K562 (cell line): ENCODE results near the gene RNF41. TPM values are rescaled to one million over a fixed set of nuclear protein-coding genes. Genes with fewer than 3 reads are reported as not detected.

Source experiments
- ARNT ChIP-seq, 2 experiments: fragments of 450-650 bp; IDR thresholded peaks; 2 replicates each; pipeline ENCODE4 v1.6.1; 2016; ENCODE audit warnings: mild to moderate bottlenecking in 1 of 2
- DPF2 ChIP-seq: fragments of 450-650 bp; IDR thresholded peaks from 2 replicates; pipeline ENCODE4 v1.6.1; 2016
- ESRRA ChIP-seq: fragments of 450-650 bp; IDR thresholded peaks from 2 replicates; pipeline ENCODE4 v1.6.1; 2014; ENCODE audit warnings: low read depth, mild to moderate bottlenecking, moderate library complexity, borderline replicate concordance
- ETV5 ChIP-seq: sonication (generic); formaldehyde crosslinking; IDR thresholded peaks from 2 replicates; pipeline ENCODE4 v1.4.0; 2020; ENCODE audit warnings: low read depth, mild to moderate bottlenecking, missing genetic modification reagents
- EZH2 ChIP-seq: IDR thresholded peaks from 2 replicates; pipeline ENCODE4 v1.6.1; 2012; ENCODE audit warnings: low read depth, mild to moderate bottlenecking, inconsistent platforms, low read length, borderline replicate concordance
- HCFC1 ChIP-seq: IDR thresholded peaks from 2 replicates; pipeline ENCODE4 v1.6.1; 2012; ENCODE audit warnings: low read depth, low read length, improper control_type of control experiment
- HOXB6 ChIP-seq: fragments of 250-450 bp; sonication (Bioruptor Pico); IDR thresholded peaks from 2 replicates; pipeline ENCODE4 v1.5.1; 2022; ENCODE audit warnings: mild to moderate bottlenecking, borderline replicate concordance
- NFRKB ChIP-seq: fragments of 450-650 bp; IDR thresholded peaks from 2 replicates; pipeline ENCODE4 v1.6.1; 2016; ENCODE audit warnings: low read depth
- OTX1 ChIP-seq: fragments of 450-650 bp; formaldehyde crosslinking; IDR thresholded peaks from 2 replicates; pipeline ENCODE4 v1.4.0; 2022; ENCODE audit warnings: mild to moderate bottlenecking
- PATZ1 ChIP-seq: fragments of 250-450 bp; sonication (Bioruptor Pico); IDR thresholded peaks from 2 replicates; pipeline ENCODE4 v1.5.0; 2020; ENCODE audit warnings: mild to moderate bottlenecking, borderline replicate concordance
- RBM22 ChIP-seq: fragments of 200-400 bp; formaldehyde crosslinking; IDR thresholded peaks from 2 replicates; pipeline ENCODE4 v1.6.1; 2018; ENCODE audit warnings: low read length, low read depth; ENCODE audit not compliant: poor library complexity, severe bottlenecking
- SMARCC2 ChIP-seq: fragments of 450-650 bp; IDR thresholded peaks from 2 replicates; pipeline ENCODE4 v1.6.1; 2017; ENCODE audit warnings: antibody characterized with exemption, moderate library complexity, mild to moderate bottlenecking, low read depth
- YY1 ChIP-seq, 3 experiments: IDR thresholded peaks; 2 replicates each; pipeline ENCODE4 v1.6.1; 2011; ENCODE audit warnings: low read length in 2 of 3, mild to moderate bottlenecking in 2 of 3, moderate library complexity in 2 of 3, borderline replicate concordance in 1 of 3, control low read depth in 1 of 3, low read depth in 1 of 3; ENCODE audit not compliant: insufficient read depth in 3 of 3, insufficient replicate concordance in 2 of 3, control insufficient read depth in 1 of 3, insufficient read length in 1 of 3; ENCODE audit errors: extremely low read depth in 1 of 3
- ZBTB17 ChIP-seq: fragments of 450-650 bp; formaldehyde crosslinking; IDR thresholded peaks from 2 replicates; pipeline ENCODE4 v1.4.0; 2020; ENCODE audit warnings: mild to moderate bottlenecking
- ZHX1 ChIP-seq: fragments of 150-350 bp; conservative IDR thresholded peaks from 2 replicates; pipeline ENCODE4 v1.6.1; 2014; ENCODE audit warnings: low read length
- ZNF133 ChIP-seq: fragments of 250-450 bp; sonication (Bioruptor Pico); IDR thresholded peaks from 2 replicates; pipeline ENCODE4 v1.4.0; 2020; ENCODE audit warnings: mild to moderate bottlenecking
- ZNF24 ChIP-seq: fragments of 450-650 bp; IDR thresholded peaks from 2 replicates; pipeline ENCODE4 v1.6.1; 2016
- ZNF384 ChIP-seq: IDR thresholded peaks from 2 replicates; pipeline ENCODE4 v1.6.1; 2012; ENCODE audit warnings: low read depth, low read length, improper control_type of control experiment
- ZNF551 ChIP-seq: fragments of 250-450 bp; sonication (Bioruptor Pico); IDR thresholded peaks from 2 replicates; pipeline ENCODE4 v1.5.0; 2021; ENCODE audit warnings: mild to moderate bottlenecking, moderate library complexity
- polyA plus RNA-seq, 8 experiments: library from polyadenylated mRNA; depleted of rRNA in 4 of 8; stranded (reverse) in 5 of 8; unstranded in 3 of 8; fragments of >200 nt; fragmentation: Nextera tagmentation in 2 of 8; fragmentation: Illumina TruSeq in 1 of 8; extraction: Ambion mirVana in 2 of 8; extraction: Trizol in 1 of 8; gene quantifications; 2 replicates each; pipeline versions ENCODE4 v1.2.1 to v1.2.3, GENCODE V29; 2011 to 2014; ENCODE audit warnings: inconsistent platforms in 1 of 8, missing spikeins in 1 of 8
- total RNA-seq, 7 experiments: library from RNA; depleted of rRNA in 6 of 7; stranded (reverse); fragments of >200 nt in 6 of 7; fragmentation: Illumina TruSeq in 2 of 7; extraction: Trizol in 2 of 7; gene quantifications; 2 replicates each; pipeline versions ENCODE4 v1.2.1 to v1.2.3, GENCODE V29; 2011 to 2021; ENCODE audit warnings: low replicate concordance in 1 of 7
- TF ChIP-seq, protein P1 (sequence below): fragments of 450-650 bp; IDR thresholded peaks from 2 replicates; pipeline ENCODE4 v1.6.1; 2016
- TF ChIP-seq, protein P2 (sequence below): sonication (generic); formaldehyde crosslinking; IDR thresholded peaks from 2 replicates; pipeline ENCODE4 v1.8.1; 2023; ENCODE audit warnings: mild to moderate bottlenecking, missing genetic modification reagents

The RNF41 gene
- total and polyA plus RNA-seq, 9 of the 15 experiments (the other 6 are each of a cell fraction or from before 2014, with no cell fraction given): 28.2 to 46.8 (median 33.8) TPM

GRCh38 chr12:56258820-56259183, 37.1 kb upstream of the RNF41 start (continued):
- TF ChIP-seq HCFC1 (no peak), ZNF133 (CRISPR knock-in tag) (no peak), ETV5 (CRISPR knock-in tag) (no peak), ZNF24 (peak; percentile 22; the same call in 1 of the 2 replicates), ZHX1 (no peak), DPF2 (peak; percentile 44; the same call in 1 of the 2 replicates), ARNT (IDR thresholded peaks at IDR 0.05) (0 out of 4 replicates have a peak, but pooled peaks of 1 of the 2 experiments have one; percentile 14), SMARCC2 (no peak), ZNF551 (CRISPR knock-in tag) (no peak), ESRRA (no peak), RBM22 (no peak), ZNF384 (no peak), NFRKB (no peak), OTX1 (CRISPR knock-in tag) (peak; percentile 23; the same call in 1 of the 2 replicates), PATZ1 (CRISPR knock-in tag) (0 out of 2 replicates have a peak, but pooled peaks have one; percentile 15), EZH2 (no peak), ZBTB17 (CRISPR knock-in tag) (no peak), HOXB6 (CRISPR knock-in tag) (no peak), YY1 (IDR thresholded peaks at IDR 0.05; ENCODE audit: borderline replicate concordance in 1 of 3, control insufficient read depth in 1 of 3, extremely low read depth in 1 of 3, insufficient read depth in 3 of 3, insufficient read length in 1 of 3, insufficient replicate concordance in 2 of 3, low read depth in 1 of 3, low read length in 2 of 3) (peak in 1 of 3 experiments; percentile 38)
- TF ChIP-seq, protein P1, sequence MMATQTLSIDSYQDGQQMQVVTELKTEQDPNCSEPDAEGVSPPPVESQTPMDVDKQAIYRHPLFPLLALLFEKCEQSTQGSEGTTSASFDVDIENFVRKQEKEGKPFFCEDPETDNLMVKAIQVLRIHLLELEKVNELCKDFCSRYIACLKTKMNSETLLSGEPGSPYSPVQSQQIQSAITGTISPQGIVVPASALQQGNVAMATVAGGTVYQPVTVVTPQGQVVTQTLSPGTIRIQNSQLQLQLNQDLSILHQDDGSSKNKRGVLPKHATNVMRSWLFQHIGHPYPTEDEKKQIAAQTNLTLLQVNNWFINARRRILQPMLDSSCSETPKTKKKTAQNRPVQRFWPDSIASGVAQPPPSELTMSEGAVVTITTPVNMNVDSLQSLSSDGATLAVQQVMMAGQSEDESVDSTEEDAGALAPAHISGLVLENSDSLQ: 0 out of 2 replicates have a peak, but pooled peaks have one; percentile 19
- TF ChIP-seq, protein P2, sequence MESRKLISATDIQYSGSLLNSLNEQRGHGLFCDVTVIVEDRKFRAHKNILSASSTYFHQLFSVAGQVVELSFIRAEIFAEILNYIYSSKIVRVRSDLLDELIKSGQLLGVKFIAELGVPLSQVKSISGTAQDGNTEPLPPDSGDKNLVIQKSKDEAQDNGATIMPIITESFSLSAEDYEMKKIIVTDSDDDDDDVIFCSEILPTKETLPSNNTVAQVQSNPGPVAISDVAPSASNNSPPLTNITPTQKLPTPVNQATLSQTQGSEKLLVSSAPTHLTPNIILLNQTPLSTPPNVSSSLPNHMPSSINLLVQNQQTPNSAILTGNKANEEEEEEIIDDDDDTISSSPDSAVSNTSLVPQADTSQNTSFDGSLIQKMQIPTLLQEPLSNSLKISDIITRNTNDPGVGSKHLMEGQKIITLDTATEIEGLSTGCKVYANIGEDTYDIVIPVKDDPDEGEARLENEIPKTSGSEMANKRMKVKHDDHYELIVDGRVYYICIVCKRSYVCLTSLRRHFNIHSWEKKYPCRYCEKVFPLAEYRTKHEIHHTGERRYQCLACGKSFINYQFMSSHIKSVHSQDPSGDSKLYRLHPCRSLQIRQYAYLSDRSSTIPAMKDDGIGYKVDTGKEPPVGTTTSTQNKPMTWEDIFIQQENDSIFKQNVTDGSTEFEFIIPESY (CRISPR knock-in tag): 0 out of 2 replicates have a peak, but pooled peaks have one; percentile 7
